ENCODE measurements around the gene TM9SF4.

The TM9SF4 gene

GRCh38 chr20:32108814-32109391 is 611 bp upstream of the TM9SF4 start:
- Histone ChIP-seq H3K79me2 (peaks cover 40% of the 10 kb centered on the region), H3K4me3 (ENCODE audit: low read depth, low read length) (peak overlapping the region; percentile 83), H3K9me3 (ENCODE audit: control insufficient read depth, low read length) (no peaks in the 10 kb centered on the region), H3K9ac (peak overlapping the region; percentile 84), H3K4me2 (ENCODE audit: low read length) (peak overlapping the region; percentile 77), H3K4me1 (peaks cover 13% of the 10 kb centered on the region), H3K27ac (peak overlapping the region; percentile 100), H2AFZ (peak overlapping the region; percentile 100), H3K27me3 (ENCODE audit: control insufficient read depth, insufficient read depth, low read length) (no peaks in the 10 kb centered on the region), H3K36me3 (ENCODE audit: control insufficient read depth, insufficient read depth, low read length) (no peaks in the 10 kb centered on the region)
- no peak for TF ChIP-seq CTCF (IDR thresholded peaks at IDR 0.05)

GRCh38 chr20:32110173-32110704 is 725 bp downstream of the TM9SF4 start:
- Histone ChIP-seq H3K4me1 (peaks cover 13% of the 10 kb centered on the region), H2AFZ (peak overlapping the region; percentile 100), H3K27ac (peak overlapping the region; percentile 100), H3K9me3 (ENCODE audit: control insufficient read depth, low read length) (no peaks in the 10 kb centered on the region), H3K4me3 (ENCODE audit: low read depth, low read length) (peak overlapping the region; percentile 83), H3K4me2 (ENCODE audit: low read length) (peak overlapping the region; percentile 77), H3K27me3 (ENCODE audit: control insufficient read depth, insufficient read depth, low read length) (no peaks in the 10 kb centered on the region), H3K36me3 (ENCODE audit: control insufficient read depth, insufficient read depth, low read length) (no peaks in the 10 kb centered on the region), H3K79me2 (peaks cover 47% of the 10 kb centered on the region), H3K9ac (peak overlapping the region; percentile 84)
- no peak for TF ChIP-seq CTCF (IDR thresholded peaks at IDR 0.05)

- Histone ChIP-seq H2AFZ (no peak overlapping the region), H3K79me2 (peaks cover 47% of the 10 kb centered on the region), H3K36me3 (ENCODE audit: control insufficient read depth, insufficient read depth, low read length) (no peaks in the 10 kb centered on the region), H3K4me1 (peaks cover 13% of the 10 kb centered on the region), H3K27me3 (ENCODE audit: control insufficient read depth, insufficient read depth, low read length) (no peaks in the 10 kb centered on the region), H3K9me3 (ENCODE audit: control insufficient read depth, low read length) (no peaks in the 10 kb centered on the region), H3K9ac (no peak overlapping the region), H3K27ac (no peak overlapping the region), H3K4me2 (ENCODE audit: low read length) (peak overlapping the region; percentile 77), H3K4me3 (ENCODE audit: low read depth, low read length) (peak overlapping the region; percentile 83)
- TF ChIP-seq CTCF (IDR thresholded peaks at IDR 0.05), result no peak
Observed at GRCh38 chr20:32110727-32111126, 1.2 kb downstream of the TM9SF4 start.

GRCh38 chr20:32111156-32111686 is 1.7 kb downstream of the TM9SF4 start:
- H3K9me3 ChIP-seq (ENCODE audit: control insufficient read depth, low read length), result no peaks in the 10 kb centered on the region
- H3K79me2 ChIP-seq, result peaks cover 49% of the 10 kb centered on the region
- H3K4me2 ChIP-seq (ENCODE audit: low read length), result peak overlapping the region; percentile 77
- peaks cover 18% of the 10 kb centered on the region for H3K4me1 ChIP-seq
- H3K27ac ChIP-seq, result no peak overlapping the region
- H3K27me3 ChIP-seq (ENCODE audit: control insufficient read depth, insufficient read depth, low read length), result no peaks in the 10 kb centered on the region
- no peak overlapping the region for H3K4me3 ChIP-seq (ENCODE audit: low read depth, low read length)
- no peak overlapping the region for H2AFZ ChIP-seq
- TF ChIP-seq CTCF (IDR thresholded peaks at IDR 0.05), result no peak
- H3K9ac ChIP-seq, result no peak overlapping the region
- no peaks in the 10 kb centered on the region for H3K36me3 ChIP-seq (ENCODE audit: control insufficient read depth, insufficient read depth, low read length)

GRCh38 chr20:32111753-32112152 is 2.2 kb downstream of the TM9SF4 start:
- no peak overlapping the region for H3K4me3 ChIP-seq (ENCODE audit: low read depth, low read length)
- no peaks in the 10 kb centered on the region for H3K27me3 ChIP-seq (ENCODE audit: control insufficient read depth, insufficient read depth, low read length)
- no peak overlapping the region for H3K9ac ChIP-seq
- H3K36me3 ChIP-seq (ENCODE audit: control insufficient read depth, insufficient read depth, low read length), result no peaks in the 10 kb centered on the region
- TF ChIP-seq CTCF (IDR thresholded peaks at IDR 0.05), result no peak
- peaks cover 21% of the 10 kb centered on the region for H3K4me1 ChIP-seq
- H2AFZ ChIP-seq, result no peak overlapping the region
- no peaks in the 10 kb centered on the region for H3K9me3 ChIP-seq (ENCODE audit: control insufficient read depth, low read length)
- no peak overlapping the region for H3K27ac ChIP-seq
- H3K4me2 ChIP-seq (ENCODE audit: low read length), result no peak overlapping the region
- peaks cover 49% of the 10 kb centered on the region for H3K79me2 ChIP-seq

All from parathyroid adenoma (tissue), 2 donors.